ENCODE results near the gene ANO4. TPM values are rescaled to one million over a fixed set of nuclear protein-coding genes. Genes with fewer than 3 reads are reported as not detected.

Gene ANO4
- total and polyA plus RNA-seq, 2 of the 8 experiments (the other 6 are each of a cell fraction or from before 2014, with no cell fraction given) = 1.1 to 3.4 TPM

- no peaks in the 10 kb centered on the region for H3K23me2 ChIP-seq (ENCODE audit: low read depth, low read length)
- no peak overlapping the region for H2BK15ac ChIP-seq (ENCODE audit: low read length)
- DNase-seq (ENCODE audit: low read depth in 1 of 2, low spot score in 2 of 2) (no peak), FAIRE-seq (no peak)
- H3K23ac ChIP-seq (ENCODE audit: insufficient read length) = no peak overlapping the region
- H3K36me3 ChIP-seq (ENCODE audit: control insufficient read depth in 2 of 4, insufficient read depth in 4 of 4, low read length in 3 of 4) = no peaks in the 10 kb centered on the region
- no peak overlapping the region for H2AK5ac ChIP-seq (ENCODE audit: low read depth, low read length)
- H3K4me2 ChIP-seq (ENCODE audit: insufficient read depth in 1 of 2, low read depth in 2 of 2, low read length in 2 of 2) = no peak overlapping the region
- H4K5ac ChIP-seq (ENCODE audit: insufficient read length, low read depth, low read length) = no peak overlapping the region
- no peaks in the 10 kb centered on the region for H3K79me2 ChIP-seq (ENCODE audit: control insufficient read depth in 1 of 2, insufficient read depth in 2 of 2, low read length in 2 of 2)
- H3K79me1 ChIP-seq (ENCODE audit: low read depth, low read length) = no peaks in the 10 kb centered on the region
- H3K18ac ChIP-seq (ENCODE audit: extremely low read depth, low read length) = no peak overlapping the region
- H4K91ac ChIP-seq (replicated peaks; ENCODE audit: insufficient read length, low read length) = no peak overlapping the region
- POLR2A ChIA-PET (ENCODE audit: partially characterized antibody) = interaction anchor here (0.6 kb wide), 1 partner anchor 366 kb away, joined by 3 read pairs; no protein-coding TSS in a partner anchor
- peaks cover 0 to 1% (median 0%) of the 10 kb centered on the region in 4 experiments; a peak in 1 of 7 replicates for H3K27me3 ChIP-seq (replicated peaks in 1 of 4; ENCODE audit: control insufficient read depth in 3 of 4, extremely low read depth in 1 of 4, insufficient read depth in 3 of 4, low read length in 3 of 4)
- CTCF ChIA-PET (ENCODE audit: partially characterized antibody) = interaction anchor here (0.9 to 1.5 kb wide), 3 partner anchors 24 to 52 kb away, joined by 3 read pairs; no protein-coding TSS in a partner anchor
- H2BK12ac ChIP-seq (ENCODE audit: low read depth, low read length) = no peak overlapping the region
- H3K4ac ChIP-seq (replicated peaks; ENCODE audit: insufficient read length, low read depth, low read length) = no peak overlapping the region
- no peak overlapping the region for H3K56ac ChIP-seq (replicated peaks; ENCODE audit: insufficient read length, low read depth, low read length)
- no peaks in the 10 kb centered on the region for H4K20me1 ChIP-seq (replicated peaks in 1 of 2; ENCODE audit: control insufficient read depth in 1 of 2, insufficient read depth in 2 of 2, low read length in 2 of 2)
- H3K9ac ChIP-seq (replicated peaks in 1 of 4; ENCODE audit: extremely low read depth in 1 of 4, low read depth in 3 of 4, low read length in 3 of 4) = no peak overlapping the region
- WGBS, 2 experiments (ENCODE audit: extremely low coverage in 1 of 2, insufficient coverage in 1 of 2, insufficient read length in 1 of 2, insufficient replicate concordance in 2 of 2, low coverage in 1 of 2, low lambda C conversion rate in 2 of 2, missing lambda C conversion rate in 1 of 2) = 91% methylated on average over 6 of the region's 6 CpGs; no CpG with 5 or more reads in 1 of the 2 experiments
- no peak for TF ChIP-seq SP1 (IDR thresholded peaks at IDR 0.05; ENCODE audit: low read depth, low read length)
- no peak for TF ChIP-seq BACH1 (IDR thresholded peaks at IDR 0.05; ENCODE audit: low read length)
- no peak for TF ChIP-seq EP300 (IDR thresholded peaks at IDR 0.05; ENCODE audit: borderline replicate concordance in 1 of 2, low read depth in 2 of 2, low read length in 2 of 2)
- no peak for TF ChIP-seq TAF1 (IDR thresholded peaks at IDR 0.05; ENCODE audit: low read depth, low read length)
- no peak for TF ChIP-seq MAFK (IDR thresholded peaks at IDR 0.05; ENCODE audit: low read depth, low read length)
- no peak for TF ChIP-seq RBBP5 (IDR thresholded peaks at IDR 0.05; ENCODE audit: borderline replicate concordance, low read depth, low read length)
- TF ChIP-seq EGR1 (IDR thresholded peaks at IDR 0.05; ENCODE audit: borderline replicate concordance, low read depth, low read length) = no peak
- no peak for TF ChIP-seq POU5F1 (IDR thresholded peaks at IDR 0.05; ENCODE audit: low read depth, low read length)
- no peak for TF ChIP-seq KDM1A (IDR thresholded peaks at IDR 0.05; ENCODE audit: borderline replicate concordance, low read length)
- TF ChIP-seq KDM4A (IDR thresholded peaks at IDR 0.05; ENCODE audit: low read depth, low read length, severe bottlenecking) = no peak
- no peak for TF ChIP-seq RAD21 (IDR thresholded peaks at IDR 0.05 in 1 of 2, conservative IDR thresholded peaks at IDR 0.05 in 1 of 2; ENCODE audit: low read depth in 2 of 2, low read length in 2 of 2)
- no peak for TF ChIP-seq CBX5 (IDR thresholded peaks at IDR 0.05; ENCODE audit: low read depth, low read length)
- H4K8ac ChIP-seq (ENCODE audit: extremely low read depth, insufficient read depth, low read length) = no peak overlapping the region
- no peak overlapping the region for H2BK120ac ChIP-seq (replicated peaks; ENCODE audit: low read depth, low read length)
- no peak overlapping the region for H2AFZ ChIP-seq (ENCODE audit: low read length)
- H3K4me1 ChIP-seq (replicated peaks in 1 of 4; ENCODE audit: control insufficient read depth in 3 of 4, insufficient read depth in 4 of 4, low read length in 3 of 4) = no peaks in the 10 kb centered on the region
- no peak overlapping the region for H3K14ac ChIP-seq (ENCODE audit: insufficient read length)
- H3K27ac ChIP-seq (ENCODE audit: low read depth, low read length) = no peak overlapping the region
- H2BK5ac ChIP-seq (ENCODE audit: low read depth, low read length) = no peak overlapping the region
- H2BK20ac ChIP-seq (ENCODE audit: low read length) = no peak overlapping the region
- H3K4me3 ChIP-seq (ENCODE audit: extremely low read depth in 1 of 4, insufficient read depth in 2 of 4, low read depth in 3 of 4, low read length in 4 of 4) = no peak overlapping the region
- no peaks in the 10 kb centered on the region for H3K9me3 ChIP-seq (ENCODE audit: insufficient read depth in 2 of 2, low read depth in 1 of 2, low read length in 1 of 2)
These were observed 245.4 kb downstream of the ANO4 start for GRCh38 chr12:101039848-101040531.
